LoVo (cell line): ENCODE data around the gene FOXO3.

Experiments
- DNase-seq: peaks from one replicate; pipeline ENCODE4 v3.0.0-alpha.2; 2016; ENCODE audit warnings: low spot score

Gene FOXO3

GRCh38 chr6:108685970-108686369 lies 125.3 kb downstream of the FOXO3 start:
- no peak for DNase-seq

GRCh38 chr6:108686896-108687295 lies 126.2 kb downstream of the FOXO3 start:
- no peak for DNase-seq

- no peak for DNase-seq
These were observed 127.2 kb downstream of the FOXO3 start for GRCh38 chr6:108687921-108688320.

GRCh38 chr6:108689272-108690161 lies 128.8 kb downstream of the FOXO3 start:
- DNase-seq, result peak; percentile 46

GRCh38 chr6:108690326-108691049 lies 129.8 kb downstream of the FOXO3 start:
- DNase-seq, result no peak

GRCh38 chr6:108693430-108694154 lies 132.9 kb downstream of the FOXO3 start:
- DNase-seq, result no peak

GRCh38 chr6:108694816-108695215 lies 134.1 kb downstream of the FOXO3 start:
- no peak for DNase-seq

GRCh38 chr6:108697561-108698161 lies 136.9 kb downstream of the FOXO3 start:
- DNase-seq, result no peak

- no peak for DNase-seq
These were observed 138.0 kb downstream of the FOXO3 start for GRCh38 chr6:108698593-108699289.

GRCh38 chr6:108699290-108700041 lies 138.7 kb downstream of the FOXO3 start:
- no peak for DNase-seq

GRCh38 chr6:108702106-108702851 lies 141.6 kb downstream of the FOXO3 start:
- DNase-seq, result no peak

GRCh38 chr6:108706649-108707048 lies 145.9 kb downstream of the FOXO3 start:
- DNase-seq, result no peak

- no peak for DNase-seq
These were observed 146.7 kb downstream of the FOXO3 start for GRCh38 chr6:108707328-108707976.

- no peak for DNase-seq
These were observed 149.3 kb downstream of the FOXO3 start for GRCh38 chr6:108710030-108710429.

GRCh38 chr6:108710551-108710950 lies 149.8 kb downstream of the FOXO3 start:
- DNase-seq, result no peak

GRCh38 chr6:108711071-108711470 lies 150.4 kb downstream of the FOXO3 start:
- no peak for DNase-seq

GRCh38 chr6:108711826-108712225 lies 151.1 kb downstream of the FOXO3 start:
- no peak for DNase-seq

GRCh38 chr6:108712946-108713345 lies 152.2 kb downstream of the FOXO3 start:
- no peak for DNase-seq

GRCh38 chr6:108714101-108714765 lies 153.5 kb downstream of the FOXO3 start:
- no peak for DNase-seq
